ENCODE measurements around the gene PRRC2C. TPM values are rescaled to one million over a fixed set of nuclear protein-coding genes. Genes with fewer than 3 reads are reported as not detected.

PRRC2C gene
- total and polyA plus RNA-seq, 2 of the 4 experiments (the other 2 are of a cell fraction) = 54.0 to 58.3 TPM

DNA sequence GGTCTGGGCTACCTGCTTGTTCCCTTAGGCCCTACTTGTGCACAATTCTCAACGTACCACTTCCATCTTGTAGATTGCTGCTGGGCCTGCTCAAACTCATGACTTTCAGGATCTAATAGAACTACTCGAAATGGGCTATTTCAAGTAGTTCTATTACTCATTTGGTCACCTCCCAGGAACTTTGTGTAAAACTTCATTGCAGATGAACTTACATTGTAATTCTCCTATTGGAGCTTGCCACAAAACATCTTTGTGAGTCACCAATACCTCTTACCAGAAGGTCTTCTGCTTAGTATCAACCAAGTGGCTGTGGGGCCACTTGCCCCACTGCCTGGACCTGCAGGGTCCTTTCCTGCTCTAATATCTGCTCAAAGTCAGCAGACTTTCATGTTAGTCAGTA is 126.0 kb downstream of the PRRC2C start:
- no peak for ATAC-seq (ENCODE audit: low read depth)
- Histone ChIP-seq H2BK5ac (ENCODE audit: low read depth, low read length, poor library complexity, severe bottlenecking) (no peak overlapping the region), H3K79me1 (ENCODE audit: low read depth in 1 of 2, low read length in 2 of 2) (no peaks in the 10 kb centered on the region), H4K20me1 (ENCODE audit: insufficient read depth, low read length) (no peaks in the 10 kb centered on the region), H2AFZ (replicated peaks; ENCODE audit: low read length, poor library complexity) (no peak overlapping the region), H2AK5ac (ENCODE audit: low read depth, low read length) (no peak overlapping the region), H3K18ac (ENCODE audit: low read depth, low read length) (no peak overlapping the region), H3K27ac (ENCODE audit: insufficient read depth, low read length) (no peak overlapping the region), H2BK15ac (ENCODE audit: low read depth, low read length) (no peak overlapping the region), H3K36me3 (ENCODE audit: control insufficient read depth, insufficient read depth, low read length) (no peaks in the 10 kb centered on the region), H2BK120ac (ENCODE audit: low read depth, low read length) (no peak overlapping the region), H4K8ac (ENCODE audit: low read depth in 2 of 2, low read length in 2 of 2) (no peak overlapping the region), H2AK9ac (replicated peaks; ENCODE audit: low read depth, low read length, poor library complexity) (no peak overlapping the region), H3K14ac (replicated peaks; ENCODE audit: low read depth, low read length) (no peak overlapping the region), H3K56ac (ENCODE audit: extremely low read depth, insufficient read depth, low read length) (no peak overlapping the region), H3K9ac (ENCODE audit: low read depth, low read length) (no peak overlapping the region), H2BK20ac (ENCODE audit: low read depth, low read length) (no peak overlapping the region), H3K4ac (ENCODE audit: low read depth, low read length) (no peak overlapping the region), H4K91ac (ENCODE audit: insufficient read depth, low read depth, low read length) (no peak overlapping the region), H3K4me2 (ENCODE audit: low read depth, low read length) (no peak overlapping the region), H4K5ac (ENCODE audit: low read depth, low read length) (no peak overlapping the region), H3K27me3 (ENCODE audit: control insufficient read depth, insufficient read depth, low read length) (no peaks in the 10 kb centered on the region), H3K4me1 (ENCODE audit: control insufficient read depth, insufficient read depth, low read length) (no peaks in the 10 kb centered on the region), H3K9me3 (ENCODE audit: control insufficient read depth, insufficient read depth, low read length) (no peaks in the 10 kb centered on the region), H3K4me3 (ENCODE audit: insufficient read depth, low read depth, low read length) (no peak overlapping the region), H3K23ac (ENCODE audit: low read depth, low read length) (no peak overlapping the region), H3K9me1 (ENCODE audit: insufficient read depth, low read length) (no peaks in the 10 kb centered on the region)
- dilution Hi-C loops (cut with HindIII; ENCODE audit: low sequenced_read_pairs, unreplicated experiment) = no loop called here
- 63% methylated on average over 1 of the region's 2 CpGs; no CpG with 5 or more reads in 1 of the 2 experiments for WGBS, 2 experiments (ENCODE audit: extremely low coverage in 2 of 2, insufficient read length in 1 of 2)
- in situ Hi-C loops (cut with MboI; ENCODE audit: low sequenced_read_pairs) = no loop called here
- TF ChIP-seq RAD21 (IDR thresholded peaks at IDR 0.05; ENCODE audit: low read length) = no peak
- no peak for TF ChIP-seq MAZ (IDR thresholded peaks at IDR 0.05; ENCODE audit: borderline replicate concordance, low read depth, low read length)
- TF ChIP-seq FOS (IDR thresholded peaks at IDR 0.05; ENCODE audit: low read depth, low read length) = no peak
- TF ChIP-seq POLR2A (IDR thresholded peaks at IDR 0.05; ENCODE audit: low read depth, low read length) = no peak
- no peak for TF ChIP-seq CTCF (conservative IDR thresholded peaks at IDR 0.05; ENCODE audit: low read depth, low read length)
- TF ChIP-seq ELK1 (IDR thresholded peaks at IDR 0.05; ENCODE audit: borderline replicate concordance, low read depth, low read length) = no peak
- TF ChIP-seq RCOR1 (IDR thresholded peaks at IDR 0.05; ENCODE audit: insufficient replicate concordance, low read length) = no peak
- no TSS peak for BruUV-seq (replicated peaks)
- ChIA-PET CTCF (no interaction called here), POLR2A (ENCODE audit: unreplicated experiment) (no interaction called here)
- DNase-seq = peak; percentile 38
- intact Hi-C loops (cut with micrococcal nuclease) = no loop called here

Measured in IMR-90 (cell line).